Measurements from ENCODE around the gene RAB27A. TPM values are rescaled to one million over a fixed set of nuclear protein-coding genes. Genes with fewer than 3 reads are reported as not detected.
A peak's percentile ranks its signal among the peaks of the same experiment; 100 is the strongest.

Gene RAB27A
- polyA plus RNA-seq, 10 donors = 6.3 to 10.3 (median 7.3) TPM

- DNase-seq = no peak
Measured at GRCh38 chr15:55230051-55230670, 59.5 kb downstream of the RAB27A start.

GRCh38 chr15:55226127-55226526 lies 63.5 kb downstream of the RAB27A start:
- DNase-seq = no peak

GRCh38 chr15:55224892-55225291 lies 64.7 kb downstream of the RAB27A start:
- DNase-seq = no peak

- DNase-seq = no peak
Measured at GRCh38 chr15:55222588-55222987, 67.0 kb downstream of the RAB27A start.

- peak in 2 of 3 donors; percentile 48 to 80 for DNase-seq
Measured at GRCh38 chr15:55221090-55222011, 68.3 kb downstream of the RAB27A start.

- no peak for DNase-seq
Measured at GRCh38 chr15:55220606-55221005, 69.0 kb downstream of the RAB27A start.

- no peak for DNase-seq
Measured at GRCh38 chr15:55218056-55218455, 71.6 kb downstream of the RAB27A start.

GRCh38 chr15:55204464-55204863 lies 85.1 kb downstream of the RAB27A start:
- no peak for DNase-seq

- DNase-seq = no peak
Measured at GRCh38 chr15:55202206-55202605, 87.4 kb downstream of the RAB27A start.

- DNase-seq = no peak
Measured at GRCh38 chr15:55198706-55199105, 90.9 kb downstream of the RAB27A start.

GRCh38 chr15:55197719-55198118 lies 91.9 kb downstream of the RAB27A start:
- DNase-seq = no peak

GRCh38 chr15:55197362-55197705 lies 92.3 kb downstream of the RAB27A start:
- DNase-seq = no peak

GRCh38 chr15:55196458-55197361 lies 92.9 kb downstream of the RAB27A start, which contains the start of gene RSL24D1:
RSL24D1 (minus strand) TSS chr15:55196941; CDS start chr15:55196890, 51 bp downstream.
- peak; percentile 98 to 99 (median 99) for DNase-seq

- no peak for DNase-seq
Measured at GRCh38 chr15:55195996-55196395, 93.6 kb downstream of the RAB27A start.

GRCh38 chr15:55194256-55194655 lies 95.4 kb downstream of the RAB27A start:
- no peak for DNase-seq

- DNase-seq = no peak
Measured at GRCh38 chr15:55186331-55186730, 103.3 kb downstream of the RAB27A start.

GRCh38 chr15:55183679-55184078 lies 105.9 kb downstream of the RAB27A start:
- DNase-seq = no peak

GRCh38 chr15:55179141-55179540 lies 110.5 kb downstream of the RAB27A start:
- DNase-seq = no peak

GRCh38 chr15:55170361-55170760 lies 119.3 kb downstream of the RAB27A start:
- DNase-seq = no peak

GRCh38 chr15:55168350-55168974 lies 121.2 kb downstream of the RAB27A start:
- peak; percentile 42 to 83 (median 68) for DNase-seq

- no peak for DNase-seq
Measured at GRCh38 chr15:55164284-55164683, 125.3 kb downstream of the RAB27A start.
